Activated B cell treated with CpG ODN at 0.5 μM for 24 hours (primary cell): Measurements from ENCODE around the gene ENTPD1. TPM values are rescaled to one million over a fixed set of nuclear protein-coding genes. Genes with fewer than 3 reads are reported as not detected.

Experiments used
- ATAC-seq: fragments of 200-7000 bp; cut with Tn5 transposase; one replicate; pipeline ENCODE4 v1.10.0; 2021; ENCODE audit warnings: low read depth, mild to moderate bottlenecking, moderate library complexity
- CTCF ChIA-PET: fragments of 350-600 bp; sonication (Branson Sonifier 250); formaldehyde crosslinking; loops from one replicate; lab custom pipeline; 2021; ENCODE audit warnings: antibody characterized with exemption; lab: Charles Lee
- POLR2A ChIA-PET: fragments of 350-600 bp; sonication (Branson Sonifier 250); formaldehyde crosslinking; loops from one replicate; lab custom pipeline; 2021; ENCODE audit warnings: antibody characterized with exemption; lab: Charles Lee
- DNase-seq: peaks from one replicate; pipeline ENCODE4 v3.0.0; 2022
- H3K27ac Mint-ChIP-seq: one replicate; pipeline ENCODE4 v1.8.0; 2020; ENCODE audit warnings: mixed read lengths
- H3K27me3 Mint-ChIP-seq: one replicate; pipeline ENCODE4 v1.8.0; 2021; ENCODE audit warnings: mixed read lengths
- H3K36me3 Mint-ChIP-seq: one replicate; pipeline ENCODE4 v1.8.0; 2021; ENCODE audit warnings: low read depth, mixed read lengths
- H3K4me1 Mint-ChIP-seq: one replicate; pipeline ENCODE4 v1.8.0; 2021; ENCODE audit warnings: mixed read lengths
- H3K4me3 Mint-ChIP-seq: one replicate; pipeline ENCODE4 v1.8.0; 2020; ENCODE audit warnings: mild to moderate bottlenecking, mixed read lengths
- H3K9me3 Mint-ChIP-seq: one replicate; pipeline ENCODE4 v1.8.0; 2020; ENCODE audit warnings: mixed read lengths
- intact Hi-C: fragments of 100-400 bp; cut with micrococcal nuclease; formaldehyde crosslinking; loops from one replicate; pipeline ENCODE4 v1.15.1; 2024
- total RNA-seq: library from RNA; stranded (reverse); gene quantifications from 2 replicates; pipeline ENCODE4 v1.2.3, GENCODE V29; 2022
- TF ChIP-seq, protein P1 (sequence below): fragments of 200-600 bp; IDR thresholded peaks from one replicate; pipeline ENCODE4 v1.8.0; 2022; ENCODE audit warnings: antibody characterized with exemption, mild to moderate bottlenecking

Gene ENTPD1
- total RNA-seq, 1 donor from 2014 or later: 187 TPM

DNA sequence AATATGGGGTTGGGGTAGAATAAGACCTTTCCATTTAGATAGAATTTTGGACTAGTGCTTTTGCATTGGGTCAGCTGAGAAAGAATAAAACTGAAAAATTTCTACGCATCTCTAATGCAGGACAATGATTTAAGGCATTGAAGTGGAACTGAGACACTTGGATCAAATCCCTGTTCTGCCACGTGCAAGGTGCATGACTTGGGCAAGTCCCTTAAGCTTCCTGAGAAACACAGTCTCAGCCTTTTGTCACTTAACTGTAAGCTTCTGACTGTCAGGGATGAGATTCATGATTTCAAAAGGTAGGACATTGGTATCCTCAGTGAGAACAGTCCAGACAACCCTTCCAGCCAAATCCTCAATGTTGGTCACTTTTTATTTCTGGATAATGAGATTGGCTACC, 59.2 kb downstream of the ENTPD1 start:
- TF ChIP-seq, protein P1, sequence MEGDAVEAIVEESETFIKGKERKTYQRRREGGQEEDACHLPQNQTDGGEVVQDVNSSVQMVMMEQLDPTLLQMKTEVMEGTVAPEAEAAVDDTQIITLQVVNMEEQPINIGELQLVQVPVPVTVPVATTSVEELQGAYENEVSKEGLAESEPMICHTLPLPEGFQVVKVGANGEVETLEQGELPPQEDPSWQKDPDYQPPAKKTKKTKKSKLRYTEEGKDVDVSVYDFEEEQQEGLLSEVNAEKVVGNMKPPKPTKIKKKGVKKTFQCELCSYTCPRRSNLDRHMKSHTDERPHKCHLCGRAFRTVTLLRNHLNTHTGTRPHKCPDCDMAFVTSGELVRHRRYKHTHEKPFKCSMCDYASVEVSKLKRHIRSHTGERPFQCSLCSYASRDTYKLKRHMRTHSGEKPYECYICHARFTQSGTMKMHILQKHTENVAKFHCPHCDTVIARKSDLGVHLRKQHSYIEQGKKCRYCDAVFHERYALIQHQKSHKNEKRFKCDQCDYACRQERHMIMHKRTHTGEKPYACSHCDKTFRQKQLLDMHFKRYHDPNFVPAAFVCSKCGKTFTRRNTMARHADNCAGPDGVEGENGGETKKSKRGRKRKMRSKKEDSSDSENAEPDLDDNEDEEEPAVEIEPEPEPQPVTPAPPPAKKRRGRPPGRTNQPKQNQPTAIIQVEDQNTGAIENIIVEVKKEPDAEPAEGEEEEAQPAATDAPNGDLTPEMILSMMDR: no peak
- Mint-ChIP-seq H3K36me3 (peaks cover 55% of the 10 kb centered on the region), H3K27ac (peak overlapping the region; percentile 67), H3K4me3 (peak overlapping the region; percentile 8), H3K9me3 (peaks cover 2% of the 10 kb centered on the region), H3K4me1 (peaks cover 88% of the 10 kb centered on the region), H3K27me3 (no peaks in the 10 kb centered on the region)
- ChIA-PET CTCF (interaction anchor here (0.6 to 1.8 kb wide), 3 partner anchors 25 to 121 kb away, joined by 3 to 7 read pairs (median 4); partner anchors contain the start of gene TCTN3), POLR2A (interaction anchor here (0.6 to 7.5 kb wide), 7 partner anchors 11 to 85 kb away, joined by 3 to 120 read pairs (median 7); partner anchors contain the start of gene ENTPD1)
- intact Hi-C loops: no loop called here
- ATAC-seq: no peak
- DNase-seq: no peak

DNA sequence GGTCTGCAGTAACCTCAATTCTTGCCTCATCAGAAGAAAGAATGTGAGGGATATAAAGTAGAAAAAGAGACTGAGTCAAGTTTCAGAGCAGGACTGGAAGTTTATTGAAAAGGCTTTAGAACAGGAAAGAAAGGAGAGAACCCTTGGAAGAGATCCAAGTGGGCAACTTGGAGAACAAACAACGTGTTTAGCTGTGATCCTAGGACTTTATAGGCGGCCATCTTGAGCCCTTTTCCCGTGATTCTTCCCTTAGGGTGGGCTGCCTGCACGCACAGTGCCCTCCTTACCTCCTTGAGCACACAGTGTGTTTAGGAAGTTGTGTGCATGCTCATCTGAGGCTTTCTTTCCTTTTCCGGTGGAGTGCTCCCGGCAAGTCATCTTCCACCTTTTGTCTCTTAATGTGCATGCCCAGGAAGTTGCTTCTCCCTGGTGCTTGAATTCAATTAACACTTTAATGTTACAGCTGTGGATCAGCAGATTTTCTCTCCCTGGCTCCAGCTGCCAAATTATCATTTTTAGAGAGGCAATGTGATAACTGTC, 59.8 kb downstream of the ENTPD1 start:
- H3K27me3 Mint-ChIP-seq: no peaks in the 10 kb centered on the region
- DNase-seq: no peak
- peaks cover 2% of the 10 kb centered on the region for H3K9me3 Mint-ChIP-seq
- TF ChIP-seq, protein P1: no peak
- peaks cover 88% of the 10 kb centered on the region for H3K4me1 Mint-ChIP-seq
- H3K27ac Mint-ChIP-seq: peak overlapping the region; percentile 27
- ATAC-seq: no peak
- CTCF ChIA-PET: interaction anchor here (0.8 to 1.8 kb wide), 3 partner anchors 26 to 122 kb away, joined by 3 to 7 read pairs (median 4); partner anchors contain the start of gene TCTN3
- no peak overlapping the region for H3K4me3 Mint-ChIP-seq
- intact Hi-C loops: no loop called here
- POLR2A ChIA-PET: interaction anchor here (0.6 to 7.5 kb wide), 7 partner anchors 10 to 86 kb away, joined by 3 to 120 read pairs (median 7); partner anchors contain the start of gene ENTPD1
- peaks cover 51% of the 10 kb centered on the region for H3K36me3 Mint-ChIP-seq

DNA sequence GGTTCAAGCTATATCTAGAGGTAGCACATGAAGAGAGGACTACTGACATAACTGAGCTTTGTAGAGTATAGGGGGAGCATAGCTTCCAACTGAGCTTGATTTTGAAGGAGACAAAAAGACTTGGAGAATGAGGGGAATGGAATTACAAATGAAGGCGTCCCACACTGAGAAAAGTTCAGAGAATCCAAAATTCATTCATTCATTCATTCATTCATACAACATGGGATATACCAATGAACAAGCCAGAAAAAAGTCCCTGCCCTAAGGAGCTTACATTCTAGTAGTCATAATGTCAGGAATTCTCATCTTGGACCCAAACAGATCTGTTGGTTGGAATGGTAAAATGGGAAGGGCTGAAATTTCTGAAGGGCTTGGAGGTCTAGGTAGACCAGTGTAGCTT, 62.0 kb downstream of the ENTPD1 start:
- peaks cover 95% of the 10 kb centered on the region for H3K4me1 Mint-ChIP-seq
- ChIA-PET CTCF (interaction anchor here (1.0 to 5.0 kb wide), 5 partner anchors 15 to 124 kb away, joined by 3 to 39 read pairs (median 10); partner anchors contain the start of gene TCTN3), POLR2A (interaction anchor here (1.0 to 7.5 kb wide), 3 partner anchors 11 to 60 kb away, joined by 3 to 167 read pairs (median 120); partner anchors contain the start of gene ENTPD1)
- peak overlapping the region; percentile 87 for H3K27ac Mint-ChIP-seq
- H3K27me3 Mint-ChIP-seq: no peaks in the 10 kb centered on the region
- ATAC-seq (no peak), DNase-seq (no peak)
- H3K9me3 Mint-ChIP-seq: peaks cover 2% of the 10 kb centered on the region
- TF ChIP-seq, protein P1: no peak
- intact Hi-C loops: no loop called here
- peaks cover 47% of the 10 kb centered on the region for H3K36me3 Mint-ChIP-seq
- no peak overlapping the region for H3K4me3 Mint-ChIP-seq

DNA sequence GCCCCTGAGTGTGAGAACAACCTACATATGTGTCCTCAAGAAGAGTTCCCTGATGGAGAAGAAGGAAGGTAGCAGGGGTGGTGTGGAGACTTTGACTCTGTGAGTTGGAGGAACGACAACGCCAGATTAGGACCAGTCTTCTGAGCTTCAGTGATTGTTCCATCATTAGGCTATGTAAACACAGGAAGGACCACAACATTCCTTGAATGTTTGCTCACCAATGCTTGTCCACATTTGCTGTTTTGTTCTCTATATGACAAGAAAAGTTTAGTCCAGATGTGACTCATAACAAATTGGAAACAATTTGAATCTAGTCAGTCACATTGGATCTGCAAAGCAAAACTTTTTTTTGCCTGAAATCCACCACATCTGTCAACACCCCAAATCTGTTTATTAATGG, 62.7 kb downstream of the ENTPD1 start:
- intact Hi-C loops: loop anchor here (1.0 kb wide), 1 partner anchor 22 kb away; no protein-coding TSS in a partner anchor
- TF ChIP-seq, protein P1: no peak
- ChIA-PET CTCF (interaction anchor here (1.3 to 5.0 kb wide), 5 partner anchors 14 to 124 kb away, joined by 4 to 39 read pairs (median 10); partner anchors contain the start of gene TCTN3), POLR2A (interaction anchor here (1.2 to 7.5 kb wide), 8 partner anchors 15 to 125 kb away, joined by 3 to 167 read pairs (median 16); partner anchors contain the start of genes ENTPD1 and TCTN3)
- peaks cover 49% of the 10 kb centered on the region for H3K36me3 Mint-ChIP-seq
- no peak overlapping the region for H3K4me3 Mint-ChIP-seq
- H3K27ac Mint-ChIP-seq: peak overlapping the region; percentile 87
- no peak for DNase-seq
- peaks cover 96% of the 10 kb centered on the region for H3K4me1 Mint-ChIP-seq
- H3K27me3 Mint-ChIP-seq: no peaks in the 10 kb centered on the region
- no peak for ATAC-seq
- peaks cover 2% of the 10 kb centered on the region for H3K9me3 Mint-ChIP-seq
